Astrocyte of the hippocampus (primary cell): Measurements from ENCODE around the gene WFDC10A.
"Not testable (repeated sequence)": the region's sequence is repeated elsewhere in the genome, so short reads cannot be mapped to it uniquely, and the experiment has no call there.

Source experiments
- DNase-seq: peaks from one replicate; pipeline ENCODE4 v3.0.0; 2011; ENCODE audit warnings: low read depth, low spot score

Gene WFDC10A

DNA sequence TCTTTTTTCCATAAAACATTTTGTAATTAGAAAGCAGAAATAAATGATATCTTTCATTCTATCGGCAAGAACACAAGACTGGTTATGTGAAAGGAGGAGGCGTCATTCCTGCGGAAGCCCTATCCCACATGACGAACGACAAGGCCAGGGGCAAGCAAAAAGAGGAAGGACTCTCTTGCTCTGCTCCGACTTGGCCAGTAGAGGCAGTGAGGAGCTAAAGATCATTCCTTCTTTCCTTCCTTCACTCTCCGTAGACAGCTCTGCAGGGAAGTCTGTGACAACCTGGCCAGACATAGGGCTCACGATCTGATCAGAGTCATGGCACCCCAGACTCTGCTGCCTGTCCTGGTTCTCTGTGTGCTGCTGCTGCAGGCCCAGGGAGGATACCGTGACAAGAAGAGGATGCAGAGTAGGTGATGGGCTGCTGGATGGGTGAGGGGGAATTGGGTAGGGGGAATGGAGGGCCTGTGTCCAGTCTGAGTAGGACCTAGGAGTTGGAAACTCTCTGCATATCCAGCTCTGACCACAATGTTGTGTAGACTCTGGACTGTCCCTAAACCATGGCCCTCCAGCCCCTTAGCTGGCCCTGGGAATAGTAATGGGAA, at the start of gene WFDC10A:
Gene WFDC10A, plus strand, starts transcription at position 244 of the 605 bp plus-strand sequence. Its CDS starts 75 bp downstream, at position 319.
- DNase-seq, result peak; percentile 46

DNA sequence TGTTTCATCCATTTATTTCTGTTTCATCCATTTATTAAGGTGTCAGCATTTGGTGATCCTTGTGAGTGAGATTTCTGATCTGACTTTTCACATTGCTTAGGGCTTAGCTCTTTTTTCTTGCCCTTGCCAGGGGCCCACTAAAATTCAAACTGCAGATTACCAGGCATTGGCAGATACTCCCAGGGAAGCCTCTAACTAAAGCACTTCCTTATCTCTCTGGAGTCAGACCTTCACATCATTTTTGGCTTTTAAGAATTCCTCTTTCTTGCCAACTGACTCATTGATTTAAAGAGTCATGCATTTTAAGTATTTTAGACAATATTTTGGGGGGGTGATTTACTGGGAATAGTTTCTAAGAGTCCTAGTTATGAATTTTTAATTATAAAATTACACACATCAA, 47.8 kb upstream of the WFDC10A start:
- no peak for DNase-seq

DNA sequence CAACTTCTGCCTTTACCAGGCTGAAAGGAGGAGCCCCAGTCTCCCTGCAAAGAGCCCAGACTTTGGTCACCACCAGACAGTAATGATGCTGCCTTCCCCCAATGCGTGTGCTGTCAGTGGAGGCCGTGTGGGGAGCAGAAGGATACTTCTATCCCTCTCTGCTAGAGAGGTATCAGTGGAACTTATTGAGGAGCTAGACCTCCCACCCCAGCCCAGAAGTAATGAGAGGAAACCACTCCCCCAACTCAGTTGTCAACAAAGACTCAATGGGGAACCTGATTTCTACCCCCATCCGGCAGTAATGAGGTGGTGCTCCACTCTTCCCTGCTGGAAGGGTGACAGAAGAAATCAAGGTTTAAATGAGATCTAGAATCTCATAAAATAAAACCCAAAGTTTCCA, 46.0 kb upstream of the WFDC10A start:
- DNase-seq, result no peak

DNA sequence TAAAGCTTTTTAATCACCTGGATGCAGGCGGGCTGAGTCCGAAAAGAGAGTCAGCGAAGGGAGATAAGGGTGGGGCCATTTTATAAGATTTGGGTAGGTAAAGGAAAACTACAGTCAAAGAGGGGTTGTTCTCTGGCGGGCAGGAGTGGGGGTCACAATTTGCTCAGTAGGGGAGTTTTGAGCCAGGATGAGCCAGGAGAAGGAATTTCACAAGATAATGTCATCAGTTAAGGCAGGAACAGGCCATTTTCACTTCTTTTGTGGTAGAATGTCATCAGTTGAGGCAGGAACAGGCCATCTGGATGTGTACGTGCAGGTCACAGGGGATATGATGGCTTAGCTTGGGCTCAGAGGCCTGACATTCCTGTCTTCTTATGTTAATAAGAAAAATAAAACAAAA, 45.2 kb upstream of the WFDC10A start:
- DNase-seq, result not testable (repeated sequence)

DNA sequence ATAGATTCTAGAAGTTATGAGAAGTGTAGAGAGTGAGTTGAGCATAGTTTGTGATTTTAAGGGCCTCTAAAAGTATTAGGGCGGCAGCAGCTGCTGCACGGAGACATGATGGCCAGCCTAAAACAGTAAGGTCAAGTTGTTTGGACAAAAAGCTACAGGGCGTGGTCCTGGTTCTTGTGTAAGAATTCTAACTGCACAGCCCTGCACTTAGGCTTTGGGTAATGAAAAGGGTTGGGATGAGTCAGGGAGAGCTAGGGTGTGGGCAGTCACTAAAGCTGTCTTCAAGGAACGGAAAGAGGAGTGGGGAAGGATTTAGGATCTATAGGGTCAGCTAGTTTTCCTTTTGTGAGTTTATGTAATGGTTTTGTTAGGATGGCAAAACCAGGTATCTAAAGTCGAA, 43.6 kb upstream of the WFDC10A start:
- DNase-seq, result not testable (repeated sequence)

DNA sequence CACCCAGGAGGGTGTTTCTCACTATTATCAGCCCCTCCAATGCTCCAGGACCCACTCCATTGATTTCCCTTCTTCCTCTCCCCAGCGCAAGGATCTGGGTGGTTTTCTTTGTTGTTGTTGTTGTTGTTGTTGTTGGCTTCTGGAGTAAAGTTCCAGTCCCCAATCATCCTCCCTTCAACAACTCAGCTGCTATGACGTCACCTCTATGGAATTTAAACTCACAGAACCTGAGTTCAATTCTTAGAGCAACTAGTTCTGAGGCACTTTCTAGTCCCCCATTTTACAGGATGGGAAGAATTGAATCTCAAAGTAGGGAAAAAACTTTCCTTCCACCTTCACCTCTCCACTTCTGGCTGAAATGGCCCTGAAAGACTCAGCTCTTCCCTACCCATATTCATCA, 40.7 kb upstream of the WFDC10A start:
- no peak for DNase-seq

DNA sequence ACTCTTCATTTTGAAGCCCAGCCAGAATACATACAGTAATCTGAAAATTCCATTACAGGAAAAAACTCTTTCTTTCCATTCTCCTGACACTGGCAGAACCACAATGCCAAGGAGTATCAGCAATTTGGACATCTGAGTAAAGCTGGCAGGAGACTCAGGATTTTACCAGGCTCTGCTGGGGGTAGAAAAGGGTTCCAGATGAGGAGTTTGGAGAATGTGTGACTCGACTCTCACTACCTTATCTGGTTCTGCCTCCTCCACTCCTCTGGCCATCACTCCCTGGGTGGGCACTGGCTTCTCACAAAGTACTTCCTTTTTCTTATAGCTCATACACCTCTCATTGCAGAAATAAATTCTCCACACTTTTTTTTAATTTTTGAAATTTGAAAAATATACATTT, 39.8 kb upstream of the WFDC10A start:
- no peak for DNase-seq

DNA sequence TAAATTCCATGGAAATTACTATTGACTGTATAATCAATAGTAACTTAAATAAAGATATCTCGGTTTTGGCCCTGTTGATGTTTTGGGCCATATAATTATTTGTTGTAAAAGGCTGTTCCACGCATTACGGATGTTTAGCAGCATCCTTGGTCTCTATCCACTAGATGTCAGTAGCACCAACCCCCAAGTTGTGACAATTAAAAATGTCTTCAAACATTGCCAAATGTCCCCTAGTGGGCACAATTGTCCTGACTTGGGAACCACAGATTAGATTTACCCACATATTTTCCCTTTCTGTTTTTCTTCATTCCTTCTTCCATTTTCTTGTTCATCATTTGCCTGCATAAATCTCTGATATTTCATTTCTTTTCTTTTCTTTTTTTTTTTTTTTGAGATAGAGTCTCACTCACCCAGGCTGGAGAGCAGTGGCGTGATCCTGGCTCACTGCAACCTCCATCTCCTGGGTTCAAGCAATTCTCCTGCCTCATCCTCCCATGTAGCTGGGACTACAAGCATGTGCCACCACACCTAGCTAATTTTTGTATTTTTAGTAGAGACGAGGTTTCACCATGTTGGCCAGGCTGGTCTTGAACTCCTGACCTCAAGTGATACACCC, 36.9 kb upstream of the WFDC10A start:
- peak; percentile 12 for DNase-seq

DNA sequence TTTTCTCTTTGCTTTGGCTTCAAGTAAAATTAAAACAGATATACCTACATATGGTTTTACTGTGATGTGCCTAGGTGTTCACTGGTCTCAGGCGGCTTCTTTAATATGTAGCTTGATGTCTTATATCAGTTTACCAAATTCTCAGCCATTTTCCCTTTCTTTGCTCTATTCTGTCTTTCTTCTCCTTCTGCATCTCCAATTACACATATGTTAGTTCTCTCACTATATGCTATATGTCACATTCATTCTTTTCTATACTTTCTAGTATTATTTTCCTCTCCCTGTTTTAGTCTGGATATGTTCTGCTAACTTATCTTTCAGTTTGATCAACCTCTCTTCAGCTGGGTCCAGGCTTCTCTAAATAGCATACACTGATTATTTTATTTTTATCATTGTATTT, 36.0 kb upstream of the WFDC10A start:
- no peak for DNase-seq

DNA sequence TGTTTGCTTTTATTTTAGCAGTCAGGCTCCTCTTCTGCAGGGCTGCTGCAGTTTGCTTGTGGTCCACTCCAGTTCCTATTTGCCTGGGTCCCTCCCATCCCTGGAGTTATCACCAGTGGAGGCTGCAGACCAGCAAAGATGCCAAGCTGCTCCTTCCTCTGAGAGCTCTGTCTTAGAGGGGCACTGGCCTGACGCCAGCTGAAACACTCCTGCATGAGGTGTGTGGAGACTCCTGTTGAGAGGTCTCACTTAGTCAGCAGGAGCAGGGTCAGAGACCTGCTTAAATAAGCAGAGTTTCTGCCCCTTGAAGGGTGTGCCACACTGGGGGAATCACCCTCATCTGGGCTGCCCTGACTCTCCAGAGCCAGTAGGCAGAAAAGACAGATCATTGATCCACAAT, 34.3 kb upstream of the WFDC10A start:
- no peak for DNase-seq

DNA sequence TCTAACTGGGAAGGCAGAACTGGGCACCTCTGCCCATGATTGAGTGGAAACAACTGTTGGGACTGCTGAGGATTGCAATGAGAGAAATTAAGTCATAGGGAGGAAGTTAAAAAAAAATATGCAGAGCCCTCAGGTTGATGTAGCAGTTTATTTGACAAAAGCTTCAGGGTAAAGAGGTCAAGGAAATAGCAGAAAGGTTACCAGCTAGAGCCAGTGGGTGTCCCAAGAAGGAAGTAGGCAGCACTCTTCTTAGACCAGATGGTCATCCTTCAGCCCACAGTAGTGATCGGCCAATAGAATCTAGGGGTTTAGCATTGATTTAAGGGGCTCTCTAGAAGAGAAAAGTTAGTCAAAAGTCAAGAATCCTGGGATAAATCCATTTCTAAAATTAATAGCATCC, 21.7 kb upstream of the WFDC10A start:
- DNase-seq, result no peak

DNA sequence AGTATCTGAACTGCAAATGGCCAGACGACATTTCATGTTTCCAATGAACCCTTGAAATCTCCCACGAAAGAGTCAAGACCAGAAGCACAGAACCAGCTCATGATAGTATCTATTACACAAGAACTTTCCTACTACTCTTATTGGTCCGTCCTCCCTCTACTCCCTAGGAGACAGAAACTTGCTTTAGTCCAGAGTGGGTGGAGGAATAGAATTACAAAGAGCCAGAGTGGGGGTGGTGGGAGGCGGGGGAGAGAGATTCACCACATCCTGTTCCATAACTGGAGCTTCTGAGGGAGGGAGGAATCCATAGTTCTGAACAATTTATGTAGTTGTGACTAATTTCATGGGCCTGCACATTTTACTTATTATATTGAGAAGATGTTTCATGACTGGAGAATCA, 18.5 kb upstream of the WFDC10A start:
- no peak for DNase-seq

DNA sequence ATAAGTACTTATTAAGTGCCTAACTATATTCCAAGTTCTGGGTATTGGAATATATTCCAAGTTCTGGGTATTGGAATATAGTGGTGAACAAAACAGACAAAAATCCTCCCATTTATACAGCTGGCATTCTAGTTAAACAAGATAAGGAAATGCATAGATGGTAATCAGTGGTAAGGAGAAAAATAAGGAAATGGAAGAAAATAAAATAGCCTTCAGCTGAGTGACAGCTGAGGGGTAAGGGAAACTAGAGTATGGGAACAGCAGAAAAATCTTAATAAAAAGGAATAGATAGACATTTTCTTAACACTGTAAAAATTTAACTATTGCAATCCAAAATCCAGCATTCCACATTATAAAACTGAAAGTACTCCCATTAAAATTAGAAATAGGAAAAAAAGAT, 17.2 kb upstream of the WFDC10A start:
- no peak for DNase-seq

DNA sequence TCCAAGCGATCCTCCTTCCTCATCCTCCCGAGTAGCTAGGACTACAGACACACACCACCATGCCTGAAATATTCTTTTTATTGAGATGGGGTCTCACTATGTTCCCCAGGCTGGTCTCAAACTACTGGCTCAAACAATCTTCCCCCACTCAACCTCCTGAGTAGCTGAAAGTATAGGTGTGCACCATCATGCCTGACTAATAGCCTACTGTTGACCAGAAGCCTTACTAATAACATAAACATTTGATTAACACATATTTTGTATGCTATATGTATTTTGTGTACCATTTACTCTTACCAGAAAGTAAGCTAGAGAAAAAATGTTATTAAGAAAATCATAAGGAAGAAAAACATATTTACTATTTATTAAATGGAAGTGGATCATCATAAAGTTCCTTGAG, 11.9 kb upstream of the WFDC10A start:
- DNase-seq, result no peak

DNA sequence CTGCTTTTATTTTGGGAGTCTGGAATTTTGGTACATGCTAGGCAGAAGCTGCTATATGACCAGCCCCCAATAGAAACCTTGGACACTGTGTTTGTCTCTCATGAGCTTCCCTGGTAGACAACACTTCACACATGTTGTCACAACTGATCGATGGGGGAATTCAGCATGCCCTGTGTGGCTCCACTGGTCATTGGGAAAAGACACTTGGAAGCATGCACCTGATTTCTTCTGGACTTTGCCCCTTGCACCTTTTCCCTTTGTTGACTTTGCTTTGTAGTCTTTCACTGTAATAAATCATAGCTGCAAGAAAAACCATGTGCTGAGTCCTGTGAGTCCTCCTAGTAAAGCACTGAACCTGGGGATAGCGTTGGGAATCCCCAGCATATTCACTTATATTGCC, 7.9 kb upstream of the WFDC10A start:
- DNase-seq, result no peak

DNA sequence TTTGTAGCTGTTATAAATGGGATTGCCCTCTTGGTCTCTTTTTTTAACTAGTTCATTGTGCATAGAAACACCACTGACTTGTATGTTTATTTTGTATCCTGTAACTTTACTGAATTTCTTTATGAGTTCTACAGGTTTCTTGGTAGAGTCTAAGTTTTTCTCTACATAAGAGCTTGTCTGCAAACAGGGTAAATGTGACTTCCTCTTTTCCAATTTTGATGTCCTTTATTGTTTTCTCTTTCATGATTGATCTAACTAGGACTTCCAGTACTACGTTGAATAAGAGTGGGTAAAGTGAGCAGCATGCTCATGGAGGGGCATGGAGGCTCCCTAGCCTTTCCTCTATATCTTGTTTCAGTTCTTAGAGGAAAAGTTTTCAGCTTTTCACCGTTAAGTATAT, 3.0 kb upstream of the WFDC10A start:
- no peak for DNase-seq

DNA sequence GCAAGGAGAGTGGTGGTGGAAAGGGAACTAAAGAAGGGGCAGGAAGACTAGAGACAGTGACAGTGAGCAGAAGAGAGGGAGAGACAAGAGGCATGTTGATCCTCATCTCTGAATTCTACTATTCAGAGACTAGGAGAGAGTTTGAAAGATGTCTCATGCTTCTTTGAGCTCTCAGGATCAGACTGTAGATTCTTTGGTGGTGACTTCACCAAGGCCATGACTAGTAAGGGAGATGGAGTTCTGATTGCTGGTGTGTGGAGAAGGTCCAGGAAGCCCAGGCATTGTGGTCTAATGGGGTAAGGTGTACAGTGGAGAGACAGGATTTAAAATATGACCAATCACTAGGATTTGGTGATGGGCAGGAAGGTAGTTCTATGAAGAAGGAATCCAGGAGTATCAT, 832 bp downstream of the WFDC10A start:
- no peak for DNase-seq

DNA sequence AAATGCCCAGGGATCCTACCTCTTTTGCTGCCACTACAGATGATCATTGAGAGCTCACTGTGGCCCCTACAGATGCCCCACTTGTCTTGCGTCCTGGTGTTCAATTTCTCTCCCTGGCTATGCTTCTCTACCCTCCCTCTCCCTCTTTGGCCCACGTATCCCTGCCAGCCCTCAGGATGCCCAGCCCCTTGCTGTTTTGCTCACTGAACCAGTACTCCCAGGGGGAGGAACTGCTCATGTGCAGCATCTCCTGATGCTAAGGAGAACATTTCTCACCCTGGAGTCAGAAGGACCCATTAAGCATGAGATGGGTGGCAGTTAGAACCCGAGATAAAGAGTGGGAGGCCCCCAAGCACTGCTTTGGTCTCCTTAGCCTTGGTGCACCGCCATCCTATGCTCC, 1.6 kb downstream of the WFDC10A start, which contains the start of gene WFDC9:
Gene WFDC9, minus strand, starts transcription at position 101 of the 400 bp plus-strand sequence. CDS start 21,103 bp downstream, outside the sequence.
- DNase-seq, result no peak

DNA sequence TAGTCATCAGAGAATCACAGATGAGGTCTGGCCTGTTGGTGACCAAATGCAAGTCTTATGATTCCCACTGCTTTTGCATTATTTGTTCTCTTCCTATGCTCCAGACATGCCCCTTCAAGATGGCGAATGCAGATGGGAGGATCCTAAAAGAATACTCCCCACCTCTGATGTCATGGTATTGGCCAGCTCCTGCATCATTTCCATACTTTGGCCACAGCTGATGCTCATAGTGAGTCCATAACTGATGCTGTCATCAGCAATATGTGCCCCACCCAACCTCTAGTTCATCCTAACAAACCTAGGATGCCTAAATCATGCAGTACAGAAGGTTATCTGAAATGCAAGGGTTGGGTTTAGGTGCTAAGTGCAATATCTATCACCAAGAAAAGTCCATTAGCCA, 7.0 kb downstream of the WFDC10A start:
- no peak for DNase-seq

DNA sequence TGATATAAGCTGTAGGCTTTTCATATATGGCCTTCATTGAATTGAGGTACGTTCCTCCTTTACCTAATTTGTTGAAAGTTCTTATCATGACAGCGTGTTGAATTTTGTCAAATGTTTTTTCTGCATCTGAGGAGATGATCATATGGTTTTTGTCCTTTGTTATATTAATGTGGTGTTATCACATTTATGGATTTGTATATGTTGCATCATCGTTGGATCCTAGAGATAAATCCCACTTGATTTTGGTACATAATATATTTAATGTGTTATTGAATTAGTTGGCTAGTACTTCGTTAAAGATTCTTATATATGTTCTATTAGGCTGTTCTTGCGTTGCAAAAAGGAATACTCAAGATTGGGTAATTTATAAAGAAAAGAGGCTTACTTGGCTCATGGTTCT, 10.1 kb downstream of the WFDC10A start:
- no peak for DNase-seq

DNA sequence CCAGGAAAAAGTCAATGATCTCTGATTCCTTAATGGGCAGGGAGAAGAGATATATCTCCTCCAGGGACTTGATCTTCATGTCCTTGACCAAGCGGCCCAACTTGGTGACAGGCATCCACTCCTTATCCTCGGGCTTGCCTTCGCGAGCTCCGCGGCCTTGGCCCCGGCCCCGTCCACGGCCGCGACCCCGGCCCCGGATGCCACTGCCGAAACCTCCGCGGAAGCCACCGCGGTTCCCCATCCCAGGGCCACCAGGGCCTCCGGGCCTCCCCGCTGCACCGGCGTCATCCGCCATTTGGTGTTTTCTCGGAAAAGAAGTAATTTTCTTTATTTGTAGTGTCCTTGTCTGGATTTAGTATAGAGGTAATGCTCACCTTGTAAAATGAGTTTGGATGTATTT, 11.5 kb downstream of the WFDC10A start:
- not testable (repeated sequence) for DNase-seq

DNA sequence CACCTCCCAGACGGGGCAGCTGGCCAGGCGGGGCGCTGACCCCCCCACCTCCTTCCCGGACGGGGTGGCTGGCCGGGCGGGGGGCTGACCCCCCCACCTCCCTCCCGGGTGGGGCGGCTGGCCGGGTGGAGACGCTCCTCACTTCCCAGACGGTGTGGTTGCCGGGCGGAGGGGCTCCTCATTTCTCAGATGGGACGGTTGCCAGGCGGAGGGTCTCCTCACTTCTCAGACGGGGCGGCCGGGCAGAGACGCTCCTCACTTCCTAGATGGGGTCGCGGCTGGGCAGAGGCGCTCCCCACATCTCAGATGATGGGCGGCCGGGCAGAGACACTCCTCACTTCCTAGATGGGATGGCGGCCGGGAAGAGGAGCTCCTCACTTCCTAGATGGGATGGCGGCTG, 16.3 kb downstream of the WFDC10A start:
- not testable (repeated sequence) for DNase-seq

DNA sequence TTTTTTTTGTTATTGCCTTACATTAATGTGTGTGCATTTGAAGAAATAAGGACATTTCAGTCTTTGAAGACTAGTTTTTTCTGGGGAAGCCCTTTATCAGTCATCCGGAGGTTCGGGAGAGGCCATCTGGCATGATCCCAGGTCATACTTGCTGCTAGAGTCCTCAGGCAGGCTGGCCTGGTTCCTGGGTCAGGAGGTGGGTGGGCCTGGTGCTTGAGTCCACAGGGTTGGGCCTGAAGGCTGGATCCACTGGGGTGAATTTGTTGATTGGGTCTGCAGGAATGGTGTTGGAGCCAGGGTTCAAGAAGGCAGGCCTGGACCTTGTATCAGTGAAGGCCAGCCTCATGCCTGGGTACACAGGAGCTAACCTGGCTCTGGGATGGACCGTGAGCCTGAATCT, 17.3 kb downstream of the WFDC10A start:
- DNase-seq, result no peak
